Loucy (cell line): ENCODE data around the gene FAM163B.

Source experiments
- H2AFZ ChIP-seq: fragments of 200-600 bp; sonication (generic); 2 replicates; pipeline ENCODE4 v1.6.0; 2016; ENCODE audit warnings: antibody characterized with exemption, mild to moderate bottlenecking, low read length, moderate library complexity
- H3F3A ChIP-seq: fragments of 200-600 bp; 2 replicates; pipeline ENCODE4 v1.6.0; 2016; ENCODE audit warnings: antibody characterized with exemption, low read depth, mild to moderate bottlenecking
- H3K27me3 ChIP-seq: fragments of 200-600 bp; sonication (generic); 2 replicates; pipeline ENCODE4 v1.6.1; 2014; ENCODE audit warnings: low read length, mild to moderate bottlenecking; ENCODE audit not compliant: insufficient read depth, poor library complexity, severe bottlenecking
- H3K36me3 ChIP-seq: fragments of 200-600 bp; sonication (generic); 2 replicates; pipeline ENCODE4 v1.6.1; 2016; ENCODE audit warnings: low read length; ENCODE audit not compliant: insufficient read depth
- H3K4me1 ChIP-seq: fragments of 200-600 bp; sonication (generic); 2 replicates; pipeline ENCODE4 v1.5.1; 2014; ENCODE audit warnings: low read length, mild to moderate bottlenecking; ENCODE audit not compliant: insufficient read depth, poor library complexity, severe bottlenecking
- H3K4me2 ChIP-seq: fragments of 200-600 bp; sonication (generic); 2 replicates; pipeline ENCODE4 v1.6.0; 2014; ENCODE audit warnings: antibody characterized with exemption, low read length, low read depth, mild to moderate bottlenecking; ENCODE audit not compliant: poor library complexity, severe bottlenecking
- H3K4me3 ChIP-seq: fragments of 200-600 bp; sonication (generic); 2 replicates; pipeline ENCODE4 v1.5.1; 2014; ENCODE audit warnings: low read length, mild to moderate bottlenecking, mixed read lengths; ENCODE audit not compliant: poor library complexity, severe bottlenecking
- H3K79me2 ChIP-seq: fragments of 200-600 bp; sonication (generic); 2 replicates; pipeline ENCODE4 v1.6.1; 2014; ENCODE audit warnings: low read length; ENCODE audit not compliant: insufficient read depth
- H3K9ac ChIP-seq: fragments of 200-600 bp; sonication (generic); 2 replicates; pipeline ENCODE4 v1.6.0; 2014; ENCODE audit warnings: mild to moderate bottlenecking, low read depth, low read length, moderate library complexity; ENCODE audit not compliant: poor library complexity, severe bottlenecking
- H3K9me2 ChIP-seq: fragments of 200-600 bp; sonication (generic); replicated peaks from 2 replicates; pipeline ENCODE4 v1.6.1; 2016; ENCODE audit warnings: low read depth, low read length, mixed read lengths
- H3K9me3 ChIP-seq: fragments of 200-600 bp; sonication (generic); 2 replicates; pipeline ENCODE4 v1.6.1; 2014; ENCODE audit warnings: mild to moderate bottlenecking, antibody characterized with exemption, low read length, low read depth; ENCODE audit not compliant: insufficient read depth
- H4K20me1 ChIP-seq: fragments of 200-600 bp; sonication (generic); 2 replicates; pipeline ENCODE4 v1.6.0; 2014; ENCODE audit warnings: antibody characterized with exemption, low read length, mild to moderate bottlenecking; ENCODE audit not compliant: insufficient read depth, poor library complexity, severe bottlenecking
- CTCF ChIP-seq: fragments of 200-600 bp; sonication (generic); conservative IDR thresholded peaks from 2 replicates; pipeline ENCODE4 v1.5.1; 2014; ENCODE audit warnings: mild to moderate bottlenecking, antibody characterized with exemption, low read length
- EZH2phosphoT487 ChIP-seq: fragments of 200-600 bp; IDR thresholded peaks from 2 replicates; pipeline ENCODE4 v1.6.1; 2018; ENCODE audit warnings: antibody characterized with exemption, mild to moderate bottlenecking, moderate library complexity, borderline replicate concordance

The FAM163B gene

DNA sequence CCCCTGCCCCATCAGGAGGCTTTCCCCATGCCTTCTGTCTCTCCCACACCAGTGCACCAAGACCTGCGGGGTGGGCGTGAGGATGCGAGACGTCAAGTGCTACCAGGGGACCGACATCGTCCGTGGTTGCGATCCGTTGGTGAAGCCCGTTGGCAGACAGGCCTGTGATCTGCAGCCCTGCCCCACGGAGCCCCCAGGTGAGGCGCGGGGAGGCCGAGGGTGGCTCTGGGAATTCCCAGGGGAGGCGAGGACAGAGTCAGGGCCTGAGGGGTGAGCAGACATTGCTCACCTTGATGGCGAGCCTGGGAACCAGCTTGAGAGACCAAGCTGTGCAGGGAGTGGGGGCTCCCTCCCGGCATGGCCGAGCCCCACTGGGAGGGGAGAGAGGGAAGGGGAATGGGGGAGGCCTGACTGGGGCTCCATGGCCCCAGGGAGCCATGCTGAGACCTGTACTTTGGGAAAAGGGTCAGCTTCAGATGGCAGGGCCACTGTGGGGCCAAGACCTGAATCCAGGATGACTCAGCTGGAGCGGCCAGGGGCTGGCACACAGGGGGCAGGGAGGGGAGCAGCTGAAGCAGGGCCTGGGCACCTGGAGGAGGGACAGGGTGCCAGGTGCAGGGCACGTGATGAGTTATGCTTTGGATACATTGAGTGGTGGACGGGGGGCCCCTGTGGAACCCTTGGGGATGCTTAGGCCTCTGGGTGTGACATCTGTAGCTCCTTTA, 35.2 kb downstream of the FAM163B start:
- no peak overlapping the region for H3K4me3 ChIP-seq
- no peaks in the 10 kb centered on the region for H3K9me2 ChIP-seq
- no peak overlapping the region for H3K4me2 ChIP-seq
- H3K79me2 ChIP-seq = no peaks in the 10 kb centered on the region
- H3K9ac ChIP-seq = no peak overlapping the region
- TF ChIP-seq EZH2phosphoT487 (no peak), CTCF (no peak)
- H3K4me1 ChIP-seq = peaks cover 22% of the 10 kb centered on the region
- no peaks in the 10 kb centered on the region for H3K27me3 ChIP-seq
- H2AFZ ChIP-seq = no peak overlapping the region
- no peaks in the 10 kb centered on the region for H3K36me3 ChIP-seq
- no peaks in the 10 kb centered on the region for H3F3A ChIP-seq
- no peaks in the 10 kb centered on the region for H3K9me3 ChIP-seq
- no peaks in the 10 kb centered on the region for H4K20me1 ChIP-seq

- TF ChIP-seq CTCF = no peak
These were observed 36.3 kb downstream of the FAM163B start for GRCh38 chr9:133572821-133573361.

GRCh38 chr9:133571896-133572595, 37.1 kb downstream of the FAM163B start:
- H3K36me3 ChIP-seq = no peaks in the 10 kb centered on the region
- peak overlapping the region; percentile 57 for H3K9ac ChIP-seq
- H4K20me1 ChIP-seq = no peaks in the 10 kb centered on the region
- peaks cover 10% of the 10 kb centered on the region for H3K4me1 ChIP-seq
- TF ChIP-seq CTCF (no peak), EZH2phosphoT487 (no peak)
- H3K9me2 ChIP-seq = no peaks in the 10 kb centered on the region
- no peak overlapping the region for H3K4me3 ChIP-seq
- H3K9me3 ChIP-seq = no peaks in the 10 kb centered on the region
- H3K27me3 ChIP-seq = no peaks in the 10 kb centered on the region
- H3F3A ChIP-seq = no peaks in the 10 kb centered on the region
- H3K79me2 ChIP-seq = no peaks in the 10 kb centered on the region
- H3K4me2 ChIP-seq = peak overlapping the region; percentile 20
- no peak overlapping the region for H2AFZ ChIP-seq

More at GRCh38 chr9:133572821-133573361, 36.3 kb downstream of the FAM163B start:
- no peaks in the 10 kb centered on the region for H4K20me1 ChIP-seq
- peaks cover 17% of the 10 kb centered on the region for H3K4me1 ChIP-seq
- H3K9me2 ChIP-seq = no peaks in the 10 kb centered on the region
- no peaks in the 10 kb centered on the region for H3K36me3 ChIP-seq
- no peak overlapping the region for H3K4me3 ChIP-seq
- no peak overlapping the region for H2AFZ ChIP-seq
- no peak overlapping the region for H3K4me2 ChIP-seq
- H3K79me2 ChIP-seq = no peaks in the 10 kb centered on the region
- no peaks in the 10 kb centered on the region for H3K9me3 ChIP-seq
- no peaks in the 10 kb centered on the region for H3F3A ChIP-seq
- no peak overlapping the region for H3K9ac ChIP-seq
- H3K27me3 ChIP-seq = no peaks in the 10 kb centered on the region
